ENCODE data around the gene CHRNA1.

Gene CHRNA1

GRCh38 chr2:174781996-174782395 lies 17.7 kb upstream of the CHRNA1 start:
- DNase-seq (ENCODE audit: low spot score), result peak; percentile 14

DNA sequence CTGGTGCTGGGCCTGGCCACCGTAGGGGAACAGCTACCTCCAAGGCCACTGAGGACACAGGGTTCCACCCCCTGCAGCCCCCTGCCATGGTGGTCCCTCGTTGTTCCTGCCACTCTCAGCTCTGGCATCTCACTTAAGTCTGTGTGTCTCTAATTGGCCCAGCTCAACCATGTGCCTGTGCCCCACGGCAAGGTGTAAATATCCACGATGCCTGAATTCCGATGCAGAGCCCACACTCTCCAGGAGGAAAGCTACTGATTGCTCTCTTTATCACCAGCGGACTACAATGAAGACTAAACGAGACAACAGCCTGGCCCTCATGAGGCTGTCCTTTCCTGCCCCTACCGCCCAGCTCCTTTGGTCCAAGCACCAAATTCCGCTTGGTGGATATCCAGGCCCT lies 17.0 kb upstream of the CHRNA1 start:
- no peak for DNase-seq (ENCODE audit: low spot score)

- DNase-seq (ENCODE audit: low spot score), result no peak
Measured at GRCh38 chr2:174780856-174781255, 16.6 kb upstream of the CHRNA1 start.

- DNase-seq (ENCODE audit: low spot score), result no peak
Measured at GRCh38 chr2:174780191-174780840, 16.0 kb upstream of the CHRNA1 start.

GRCh38 chr2:174779361-174779928 lies 15.2 kb upstream of the CHRNA1 start:
- no peak for DNase-seq (ENCODE audit: low spot score)

GRCh38 chr2:174778085-174778981 lies 14.1 kb upstream of the CHRNA1 start:
- DNase-seq (ENCODE audit: low spot score), result no peak

- no peak for DNase-seq (ENCODE audit: low spot score)
Measured at GRCh38 chr2:174777347-174778084, 13.2 kb upstream of the CHRNA1 start.

DNA sequence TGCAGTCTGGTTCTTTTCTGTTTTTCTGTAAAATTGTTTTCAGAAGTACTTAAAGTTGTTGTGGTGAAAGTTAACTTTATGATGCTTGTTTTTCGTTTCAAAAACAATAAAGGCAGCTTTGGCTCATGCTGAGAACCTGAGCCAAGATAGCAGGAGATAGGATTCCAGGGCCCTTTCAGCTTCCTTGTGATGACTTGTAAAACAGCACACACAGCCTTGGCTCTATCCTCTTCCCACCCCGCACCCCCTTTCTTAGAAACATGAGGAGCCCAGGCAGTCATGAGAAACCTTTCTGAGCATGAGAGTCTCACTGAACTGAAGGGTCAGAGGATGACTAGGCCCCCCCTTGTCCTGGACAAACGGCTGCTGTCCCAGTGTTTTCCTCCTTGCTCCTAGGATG lies 12.4 kb upstream of the CHRNA1 start:
- DNase-seq (ENCODE audit: low spot score), result no peak

DNA sequence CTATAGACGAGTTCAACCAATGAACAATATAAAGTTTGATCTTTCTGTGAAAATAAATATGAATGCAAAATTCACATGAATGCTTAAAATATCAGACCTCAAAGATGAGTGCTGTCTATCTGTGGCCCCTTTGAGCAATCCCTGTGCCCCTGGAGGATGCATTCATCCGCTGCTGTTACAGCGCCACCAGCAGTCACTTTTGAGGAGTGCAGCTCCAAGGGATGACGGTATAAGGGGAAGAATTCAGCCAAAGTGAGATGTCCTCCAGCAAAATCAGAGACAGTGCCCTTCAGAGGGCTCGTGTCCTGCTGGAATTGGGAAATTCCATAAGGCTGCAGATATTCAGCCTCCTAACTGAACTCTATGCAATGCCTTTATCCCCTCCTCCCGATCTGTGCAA lies 12.0 kb upstream of the CHRNA1 start:
- no peak for DNase-seq (ENCODE audit: low spot score)

DNA sequence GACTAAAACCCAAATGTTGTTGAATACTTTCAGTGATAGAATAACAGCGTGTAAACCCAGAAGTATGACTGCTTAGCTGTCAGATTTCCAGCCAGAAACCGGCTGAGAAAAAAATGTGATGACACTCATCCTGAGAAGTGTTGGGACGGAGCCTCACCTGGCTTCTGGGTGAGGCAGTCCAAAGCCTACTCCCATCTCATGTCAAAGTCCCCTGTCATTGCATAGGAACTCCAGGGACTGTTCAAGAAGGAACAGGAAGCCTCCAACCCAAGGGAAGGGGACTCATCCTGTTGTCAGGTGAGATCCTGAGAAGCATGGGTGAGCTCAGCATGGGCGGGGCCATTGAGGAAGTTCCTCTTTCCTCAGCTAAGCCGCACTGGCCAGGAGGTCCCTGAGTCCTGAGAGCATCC lies 11.3 kb upstream of the CHRNA1 start:
- no peak for DNase-seq (ENCODE audit: low spot score)

GRCh38 chr2:174774886-174775285 lies 10.6 kb upstream of the CHRNA1 start:
- no peak for DNase-seq (ENCODE audit: low spot score)

DNA sequence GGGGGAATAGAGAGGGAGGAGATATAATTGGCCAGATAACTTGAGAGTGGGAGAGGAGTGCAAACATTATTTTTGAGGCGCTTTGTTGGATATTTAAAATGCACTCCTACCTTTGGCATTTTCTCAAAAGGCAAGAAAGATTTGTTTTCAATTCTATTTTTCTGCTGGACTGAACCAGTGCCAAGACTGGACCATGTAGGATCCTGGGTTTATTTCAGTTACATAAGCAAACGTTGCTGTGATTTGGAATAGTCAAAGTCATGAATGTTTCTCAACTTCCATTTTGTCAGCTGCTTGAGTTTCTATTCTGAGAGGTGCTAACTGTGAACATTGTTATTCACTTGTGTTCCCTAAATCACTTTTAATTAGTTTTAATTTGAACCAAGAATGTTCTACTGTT lies 8.9 kb upstream of the CHRNA1 start:
- no peak for DNase-seq (ENCODE audit: low spot score)

DNA sequence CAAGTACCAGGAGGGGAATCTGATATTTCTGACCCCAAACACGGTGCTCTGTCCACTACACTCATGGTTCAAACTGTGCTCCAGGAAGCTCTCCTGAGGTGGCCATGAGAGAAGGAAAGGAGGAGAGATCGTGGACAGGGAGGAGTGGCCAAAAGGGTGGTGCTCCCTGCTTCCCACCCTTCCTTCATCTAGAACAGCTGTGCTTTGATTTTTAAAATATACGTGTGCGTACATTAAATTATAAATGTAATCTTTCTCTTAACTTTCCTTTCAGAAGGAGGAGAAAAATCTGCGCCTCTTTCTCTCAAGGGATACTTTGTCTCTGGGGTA lies 8.2 kb upstream of the CHRNA1 start:
- no peak for DNase-seq (ENCODE audit: low spot score)

GRCh38 chr2:174771631-174772471 lies 7.6 kb upstream of the CHRNA1 start:
- peak; percentile 78 for DNase-seq (ENCODE audit: low spot score)

DNA sequence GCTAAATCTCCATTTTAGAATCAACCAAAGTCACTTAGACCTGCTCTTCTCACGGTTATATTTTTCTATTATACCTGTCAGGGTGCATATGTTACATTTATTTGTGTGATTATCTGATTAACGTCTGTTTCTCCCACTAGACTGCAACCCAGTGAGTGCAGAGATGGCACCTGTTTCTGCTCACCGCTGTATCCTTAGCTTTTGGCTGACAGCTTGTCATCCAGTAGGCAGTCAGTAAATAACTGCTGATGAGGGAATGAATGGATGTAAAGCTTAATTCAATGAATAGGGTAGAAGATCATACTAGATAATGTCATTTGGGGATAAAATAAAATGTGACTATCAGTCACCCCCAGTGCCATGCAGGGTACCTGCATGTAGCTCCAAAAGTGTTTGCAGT lies 6.9 kb upstream of the CHRNA1 start:
- DNase-seq (ENCODE audit: low spot score), result no peak

DNA sequence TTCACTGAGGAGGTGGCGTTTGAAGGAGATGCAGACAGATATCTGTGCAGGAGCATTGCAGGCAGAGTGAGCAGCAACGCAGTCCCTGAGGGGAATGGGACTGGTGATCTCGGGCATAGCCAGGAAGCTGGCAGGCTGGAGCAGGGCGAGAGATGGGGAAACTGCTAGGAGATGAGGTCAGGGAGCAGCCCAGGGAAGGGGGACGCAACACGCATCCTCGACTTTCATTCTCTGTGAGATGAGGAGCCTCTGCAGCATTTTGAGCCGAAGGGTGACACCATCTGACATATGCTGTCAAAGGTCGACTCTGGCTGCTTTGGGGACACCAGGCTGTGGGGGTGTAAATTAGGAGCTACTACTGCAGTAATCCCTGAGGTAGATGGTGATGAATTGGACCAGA lies 4.3 kb upstream of the CHRNA1 start:
- no peak for DNase-seq (ENCODE audit: low spot score)

GRCh38 chr2:174766271-174766670 lies 2.0 kb upstream of the CHRNA1 start:
- no peak for DNase-seq (ENCODE audit: low spot score)

- no peak for DNase-seq (ENCODE audit: low spot score)
Measured at GRCh38 chr2:174765576-174765975, 1.3 kb upstream of the CHRNA1 start.

DNA sequence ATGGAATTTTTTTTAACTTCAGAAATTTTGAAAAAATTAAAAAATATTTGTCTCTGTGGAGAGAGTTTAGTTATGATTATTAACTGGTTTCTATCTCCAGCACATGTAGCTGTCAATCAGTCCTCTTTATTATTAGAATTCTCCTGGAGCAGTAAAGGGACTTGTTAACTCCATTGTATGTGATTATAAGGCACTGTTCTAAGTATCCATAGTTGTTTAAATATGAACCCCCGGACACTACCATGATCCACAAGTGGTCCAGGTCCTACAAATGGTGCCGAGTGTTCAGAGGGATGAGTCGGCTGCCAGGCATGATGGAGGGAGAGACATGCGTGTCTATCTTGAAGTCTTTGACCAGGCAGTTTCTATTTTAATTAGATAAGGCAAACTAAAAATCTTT lies 492 bp downstream of the CHRNA1 start:
- DNase-seq (ENCODE audit: low spot score), result no peak

DNA sequence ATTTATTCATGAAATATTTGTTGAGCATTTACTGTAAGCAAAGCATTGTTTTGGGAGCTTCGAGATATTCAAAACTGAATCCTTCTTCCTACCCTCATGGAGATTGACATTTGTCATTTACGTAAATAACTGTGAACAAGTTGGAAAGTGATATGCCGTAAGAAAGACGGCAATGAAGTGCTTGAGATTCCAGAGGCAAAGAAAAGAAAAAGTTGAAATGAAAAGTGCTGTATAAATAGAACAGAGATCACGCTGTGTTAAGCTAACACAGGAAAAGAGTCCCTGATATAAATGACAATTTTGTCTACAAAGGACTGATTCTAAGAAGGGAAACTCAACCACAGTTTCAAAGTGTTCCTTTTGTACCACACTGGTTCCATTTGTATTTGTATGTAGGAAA lies 1.8 kb downstream of the CHRNA1 start:
- no peak for DNase-seq (ENCODE audit: low spot score)

DNA sequence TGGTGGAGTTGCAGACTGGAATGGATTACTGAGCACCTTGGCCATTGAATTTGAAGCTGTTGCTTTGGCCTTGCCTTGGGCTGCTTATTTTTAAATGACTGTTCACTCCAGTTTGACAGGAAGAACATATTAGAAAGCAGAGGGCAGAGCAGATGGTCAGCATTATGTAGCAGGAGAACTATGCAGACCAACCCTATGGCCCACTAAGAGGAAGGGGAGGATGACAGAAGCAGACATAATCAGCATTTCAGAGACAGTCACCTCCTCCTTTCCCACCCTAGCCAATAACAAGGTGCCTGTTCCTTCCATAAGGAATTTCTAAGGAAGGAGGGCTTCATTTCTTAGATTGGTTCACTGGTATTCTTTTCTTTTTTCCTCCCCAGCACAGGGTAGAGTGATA lies 2.4 kb downstream of the CHRNA1 start:
- peak; percentile 26 for DNase-seq (ENCODE audit: low spot score)

All from cerebellar cortex (tissue), 1 donor.